Astrocyte (in vitro differentiated cells and primary cell): ENCODE data around the gene MAP1S.

Source experiments
- EZH2 ChIP-seq: IDR thresholded peaks from 2 replicates; pipeline ENCODE4 v1.6.1; 2012; ENCODE audit warnings: mild to moderate bottlenecking, low read length, inconsistent platforms; ENCODE audit not compliant: insufficient read depth
- TF ChIP-seq, protein P1 (sequence below): IDR thresholded peaks from 2 replicates; pipeline ENCODE4 v1.5.1; 2011; ENCODE audit warnings: low read depth, mild to moderate bottlenecking, inconsistent platforms, low read length, moderate library complexity; ENCODE audit not compliant: insufficient read depth

DNA sequence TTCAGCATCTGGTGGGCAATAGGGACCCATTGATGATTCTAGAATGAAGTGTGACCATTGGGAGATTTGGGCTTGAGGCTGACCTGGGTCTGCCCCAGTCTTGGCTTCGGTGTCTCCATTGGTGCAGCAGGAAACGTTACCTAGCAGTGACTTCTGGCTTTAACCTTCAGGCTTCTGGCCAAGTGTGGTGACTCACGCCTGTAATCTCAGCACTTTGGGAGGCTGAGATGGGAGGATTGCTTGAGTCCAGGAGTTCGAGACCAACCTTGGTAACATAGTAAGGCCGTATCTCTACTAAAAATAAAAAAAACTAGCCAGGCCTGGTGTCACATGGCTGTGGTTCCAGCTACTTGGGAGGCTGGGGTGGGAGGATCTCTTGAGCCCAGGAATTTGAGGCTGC, 39.2 kb downstream of the MAP1S start:
- TF ChIP-seq, protein P1, sequence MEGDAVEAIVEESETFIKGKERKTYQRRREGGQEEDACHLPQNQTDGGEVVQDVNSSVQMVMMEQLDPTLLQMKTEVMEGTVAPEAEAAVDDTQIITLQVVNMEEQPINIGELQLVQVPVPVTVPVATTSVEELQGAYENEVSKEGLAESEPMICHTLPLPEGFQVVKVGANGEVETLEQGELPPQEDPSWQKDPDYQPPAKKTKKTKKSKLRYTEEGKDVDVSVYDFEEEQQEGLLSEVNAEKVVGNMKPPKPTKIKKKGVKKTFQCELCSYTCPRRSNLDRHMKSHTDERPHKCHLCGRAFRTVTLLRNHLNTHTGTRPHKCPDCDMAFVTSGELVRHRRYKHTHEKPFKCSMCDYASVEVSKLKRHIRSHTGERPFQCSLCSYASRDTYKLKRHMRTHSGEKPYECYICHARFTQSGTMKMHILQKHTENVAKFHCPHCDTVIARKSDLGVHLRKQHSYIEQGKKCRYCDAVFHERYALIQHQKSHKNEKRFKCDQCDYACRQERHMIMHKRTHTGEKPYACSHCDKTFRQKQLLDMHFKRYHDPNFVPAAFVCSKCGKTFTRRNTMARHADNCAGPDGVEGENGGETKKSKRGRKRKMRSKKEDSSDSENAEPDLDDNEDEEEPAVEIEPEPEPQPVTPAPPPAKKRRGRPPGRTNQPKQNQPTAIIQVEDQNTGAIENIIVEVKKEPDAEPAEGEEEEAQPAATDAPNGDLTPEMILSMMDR: no peak
- no peak for TF ChIP-seq EZH2
